GM21717 (cell line): ENCODE results near the gene LIMA1.
"Not testable (repeated sequence)": the region's sequence is repeated elsewhere in the genome, so short reads cannot be mapped to it uniquely, and the experiment has no call there.

Source experiments
- ATAC-seq: cut with Tn5 transposase; IDR thresholded peaks from one replicate; pipeline ENCODE4 v1.9.1; 2021; ENCODE audit warnings: mild to moderate bottlenecking, moderate library complexity; ENCODE audit not compliant: unreplicated experiment

Gene LIMA1

DNA sequence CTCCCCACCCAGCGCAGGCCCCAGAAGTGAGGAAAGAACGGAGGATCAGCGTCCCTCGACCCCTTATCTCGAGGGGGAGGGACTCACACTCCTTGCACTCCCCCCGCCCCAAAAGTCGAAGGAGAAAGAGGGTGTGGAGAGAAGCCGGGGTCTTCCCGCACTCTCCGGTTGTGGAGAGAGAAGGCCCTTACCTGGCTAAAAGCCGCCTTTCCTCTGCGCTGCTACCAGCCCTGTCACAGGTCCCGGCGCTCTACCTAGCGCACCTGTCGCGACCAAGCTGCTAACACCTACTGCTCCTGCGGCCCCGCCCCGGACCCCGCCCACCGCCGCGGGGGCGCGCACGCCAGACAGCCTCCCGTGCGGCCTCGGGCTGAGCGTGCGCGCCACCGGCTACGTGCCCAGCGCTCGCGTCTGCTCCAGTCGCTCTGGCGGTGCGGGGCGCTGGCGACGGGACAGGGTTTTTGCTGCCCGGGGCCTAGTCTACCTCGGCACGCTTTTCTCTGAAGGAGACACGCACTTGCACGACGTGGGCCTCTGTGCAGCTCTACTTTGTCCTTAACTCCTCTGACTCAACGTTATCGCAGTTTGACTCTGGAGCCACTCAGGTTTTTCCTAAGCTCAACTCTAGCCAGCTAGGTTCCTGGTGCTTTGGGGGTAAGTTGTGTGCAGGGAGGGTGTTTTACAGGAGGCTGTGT lies at the start of gene LIMA1:
Gene LIMA1 (minus strand): TSS at position 292 of the 695 bp plus-strand sequence. CDS start 34,769 bp downstream, outside the sequence.
- peak; percentile 83 for ATAC-seq

DNA sequence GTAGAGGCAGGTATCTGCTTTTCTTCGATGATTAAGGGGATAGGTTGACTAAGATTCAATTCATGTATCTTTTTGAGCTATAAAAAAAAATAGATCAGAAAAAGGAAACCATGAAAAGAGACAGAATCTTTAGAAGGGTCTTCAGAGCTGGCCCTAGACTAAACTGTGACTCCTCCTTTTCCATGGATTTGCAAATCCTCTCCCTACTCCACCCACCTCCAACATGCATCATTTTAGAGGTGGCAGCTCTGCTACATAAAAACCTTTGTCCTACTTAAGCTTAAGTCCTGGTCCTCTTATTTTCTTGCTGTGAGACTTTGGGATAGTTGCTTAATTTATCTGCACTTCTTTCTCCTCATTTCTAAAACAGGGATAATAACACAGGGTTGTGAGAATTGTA lies 48.4 kb upstream of the LIMA1 start:
- no peak for ATAC-seq

GRCh38 chr12:50328664-50329063 lies 45.3 kb upstream of the LIMA1 start:
- ATAC-seq: not testable (repeated sequence)

DNA sequence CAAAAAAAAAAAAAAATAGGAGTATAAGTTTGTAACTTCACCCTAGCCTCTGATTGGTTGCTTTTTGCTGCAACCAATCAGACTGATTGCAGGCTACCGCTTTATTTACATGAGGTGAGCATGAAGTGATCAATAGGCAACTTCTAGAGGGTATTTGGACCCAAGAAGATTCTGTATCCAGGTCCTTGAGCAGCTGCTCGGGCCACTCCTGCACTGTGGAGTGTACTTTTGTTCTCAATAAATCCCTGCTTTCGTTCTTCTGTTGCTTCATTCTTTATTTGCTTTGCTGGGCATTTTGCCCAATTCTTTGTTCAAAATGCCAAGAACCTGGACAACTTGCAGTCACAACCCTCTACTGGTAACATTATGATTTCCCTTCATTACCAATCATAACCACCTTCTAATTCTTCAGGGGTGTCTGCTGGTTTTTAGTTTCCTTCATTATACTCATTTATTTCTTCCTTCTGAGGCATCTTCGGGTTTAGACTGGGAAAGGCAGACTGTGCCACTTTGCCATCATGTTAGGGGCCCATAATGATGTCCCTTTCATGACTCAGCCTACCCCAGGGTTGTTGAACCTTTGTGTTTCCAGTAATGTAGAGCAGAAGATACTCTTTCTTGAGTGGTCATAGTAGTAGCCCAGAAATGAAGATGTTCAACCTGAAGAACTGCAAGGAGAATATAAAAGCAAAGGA lies 43.4 kb upstream of the LIMA1 start:
- ATAC-seq: no peak

DNA sequence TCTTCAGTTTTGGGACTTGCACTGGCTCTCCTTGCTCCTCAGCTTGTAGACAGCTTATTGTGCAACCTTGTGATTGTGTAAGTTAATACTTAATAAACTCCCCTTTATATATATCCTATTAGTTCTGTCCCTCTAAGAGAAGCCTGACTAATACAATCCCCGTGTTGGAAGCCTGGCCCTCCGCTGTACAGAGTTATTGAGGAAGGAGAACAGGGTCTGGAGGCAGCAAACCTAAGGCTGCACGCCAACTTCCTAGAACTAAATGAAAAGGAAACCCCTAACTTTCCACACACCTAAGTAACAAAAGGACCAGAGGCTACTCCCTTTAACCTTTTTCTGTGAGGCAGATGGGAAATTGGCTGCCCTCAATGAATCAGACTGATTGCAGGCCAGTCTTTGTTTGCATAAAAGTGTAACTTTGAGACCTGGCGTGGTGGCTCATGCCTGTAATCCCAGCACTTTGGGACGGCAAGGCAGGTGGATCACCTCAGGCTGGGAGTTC lies 42.6 kb upstream of the LIMA1 start:
- no peak for ATAC-seq

GRCh38 chr12:50324770-50325169 lies 41.5 kb upstream of the LIMA1 start:
- not testable (repeated sequence) for ATAC-seq

- not testable (repeated sequence) for ATAC-seq
Observed at GRCh38 chr12:50324077-50324476, 40.8 kb upstream of the LIMA1 start.

GRCh38 chr12:50322206-50322605 lies 38.9 kb upstream of the LIMA1 start:
- ATAC-seq: no peak

DNA sequence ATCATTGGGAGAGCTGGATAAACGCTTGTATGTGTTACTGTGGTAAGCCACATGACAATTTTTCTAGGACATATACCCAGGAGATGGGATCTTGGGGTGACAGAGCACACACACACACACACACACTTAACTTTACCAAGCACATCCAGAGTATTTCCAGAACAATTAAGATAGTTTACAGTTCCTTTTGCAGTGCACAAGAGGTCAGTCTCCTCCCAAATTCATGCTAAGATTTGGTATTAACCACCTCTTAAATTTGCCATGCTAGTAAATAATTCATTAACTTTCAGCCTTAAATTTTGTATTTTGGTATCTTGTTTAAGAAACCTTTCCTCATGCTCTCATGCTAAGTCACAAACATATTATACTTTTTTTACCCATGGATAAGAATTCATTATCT lies 33.9 kb upstream of the LIMA1 start:
- no peak for ATAC-seq

DNA sequence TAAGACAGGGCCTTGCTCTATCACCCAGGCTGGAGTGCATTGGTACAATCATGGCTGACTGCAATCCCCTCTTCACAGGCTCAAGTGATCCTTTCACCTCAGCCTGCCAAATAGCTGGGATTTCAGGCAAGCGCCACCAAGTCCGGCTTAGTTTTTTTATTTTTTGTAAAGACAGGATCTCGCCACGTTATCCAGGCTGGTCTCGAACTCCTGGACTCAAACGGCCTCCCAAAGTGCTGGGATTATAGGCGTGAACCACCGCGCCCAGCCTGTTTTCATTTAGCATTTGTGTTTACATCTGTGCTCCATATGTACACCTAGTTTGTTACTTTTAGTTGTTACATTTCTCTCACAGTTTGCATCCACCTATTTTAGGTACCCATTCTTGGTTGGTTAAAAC lies 32.5 kb upstream of the LIMA1 start:
- no peak for ATAC-seq

- ATAC-seq: no peak
Observed at GRCh38 chr12:50314636-50315312, 31.5 kb upstream of the LIMA1 start.

- ATAC-seq: not testable (repeated sequence)
Observed at GRCh38 chr12:50313971-50314370, 30.7 kb upstream of the LIMA1 start.

GRCh38 chr12:50313256-50313931 lies 30.1 kb upstream of the LIMA1 start:
- ATAC-seq: no peak

- not testable (repeated sequence) for ATAC-seq
Observed at GRCh38 chr12:50311858-50312609, 28.7 kb upstream of the LIMA1 start.

DNA sequence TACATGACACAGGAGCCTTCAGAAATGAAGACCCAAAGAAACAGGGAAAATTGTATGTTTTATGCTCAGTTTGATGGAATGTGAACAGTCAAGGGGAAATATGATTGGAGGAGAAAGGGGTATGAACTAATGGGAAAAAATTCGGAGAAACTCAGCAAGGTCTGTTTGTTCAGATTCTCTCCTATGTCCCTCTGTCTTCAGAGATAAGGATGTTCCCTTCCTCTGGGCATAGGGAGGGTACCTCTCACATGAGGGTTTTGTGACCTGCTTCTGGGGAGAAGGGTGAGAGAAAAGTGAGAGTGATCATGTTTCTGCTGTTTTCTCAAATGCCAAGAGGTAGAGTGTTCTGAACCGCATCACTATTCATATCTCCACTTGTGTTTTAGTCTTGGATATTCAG lies 26.6 kb upstream of the LIMA1 start:
- ATAC-seq: no peak

- no peak for ATAC-seq
Observed at GRCh38 chr12:50302686-50303085, 19.4 kb upstream of the LIMA1 start.

DNA sequence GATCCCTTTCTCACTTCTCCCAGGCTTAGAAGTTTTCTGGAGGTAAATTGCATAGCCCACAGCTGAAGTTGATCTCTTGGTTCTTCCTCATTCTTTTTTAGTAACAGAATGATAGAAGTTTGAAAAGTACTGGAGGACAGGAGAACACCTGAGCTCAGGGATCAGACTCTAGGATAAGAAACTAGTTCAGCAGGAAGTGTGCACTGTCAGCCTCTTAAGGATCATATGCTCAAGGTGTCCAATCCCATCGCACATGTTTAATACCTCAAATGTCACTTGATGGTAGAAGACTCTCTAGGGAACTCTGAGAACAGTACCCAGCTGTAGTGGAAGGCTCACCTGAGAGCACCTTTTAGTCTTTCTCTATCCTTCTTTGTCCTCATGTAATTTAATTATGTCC lies 14.7 kb upstream of the LIMA1 start:
- no peak for ATAC-seq

GRCh38 chr12:50297027-50297426 lies 13.7 kb upstream of the LIMA1 start:
- ATAC-seq: no peak

- ATAC-seq: no peak
Observed at GRCh38 chr12:50296554-50296953, 13.2 kb upstream of the LIMA1 start.

DNA sequence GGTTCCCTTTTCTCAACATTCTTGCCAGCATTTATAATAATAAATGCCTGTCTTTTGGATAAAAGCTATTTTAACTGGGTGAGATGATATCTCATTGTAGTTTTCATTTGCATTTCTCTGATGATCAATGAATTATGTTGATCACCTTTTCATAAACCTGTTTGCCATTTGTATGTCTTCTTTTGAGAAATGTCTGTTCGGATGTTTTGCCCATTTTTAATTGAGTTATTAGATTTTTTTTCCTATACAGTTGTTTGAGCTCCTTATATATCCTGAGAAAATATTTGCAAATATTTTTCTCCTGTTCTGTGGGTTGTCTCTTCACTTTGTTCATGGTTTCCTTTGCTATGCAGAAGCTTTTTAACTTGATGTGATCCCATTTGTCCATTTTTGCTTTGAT lies 8.1 kb upstream of the LIMA1 start:
- ATAC-seq: no peak
